GM12873 (cell line): ENCODE measurements around the gene AXIN1.

Source experiments
- CTCF ChIP-seq: IDR thresholded peaks from 2 replicates; pipeline ENCODE4 v1.5.1; 2012; ENCODE audit warnings: low read depth, mild to moderate bottlenecking, moderate library complexity, low read length, control low read depth; ENCODE audit not compliant: insufficient read depth; ENCODE audit errors: missing control alignments

AXIN1 gene

GRCh38 chr16:322476-323143 is 29.9 kb downstream of the AXIN1 start:
- no peak for TF ChIP-seq CTCF

DNA sequence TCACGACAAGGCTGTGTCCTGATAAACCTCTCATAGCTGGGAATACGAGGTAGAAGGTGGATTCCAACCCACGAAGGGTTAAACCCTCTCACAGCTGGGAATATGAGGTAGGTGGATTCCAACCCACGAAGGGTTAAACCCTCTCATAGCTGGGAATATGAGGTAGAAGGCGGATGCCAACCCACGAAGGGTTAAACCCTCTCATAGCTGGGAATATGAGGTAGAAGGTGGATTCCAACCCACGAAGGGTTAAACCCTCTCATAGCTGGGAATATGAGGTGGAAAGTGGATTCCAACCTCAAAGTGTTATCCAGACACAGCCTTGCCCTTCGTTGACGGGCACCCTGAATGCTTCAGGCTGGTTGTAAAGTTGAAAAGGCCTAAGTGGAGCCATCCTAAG is 31.0 kb downstream of the AXIN1 start:
- TF ChIP-seq CTCF = no peak

GRCh38 chr16:320206-320605 is 32.3 kb downstream of the AXIN1 start:
- TF ChIP-seq CTCF = no peak

GRCh38 chr16:318628-319027 is 33.9 kb downstream of the AXIN1 start:
- peak; percentile 48 for TF ChIP-seq CTCF

DNA sequence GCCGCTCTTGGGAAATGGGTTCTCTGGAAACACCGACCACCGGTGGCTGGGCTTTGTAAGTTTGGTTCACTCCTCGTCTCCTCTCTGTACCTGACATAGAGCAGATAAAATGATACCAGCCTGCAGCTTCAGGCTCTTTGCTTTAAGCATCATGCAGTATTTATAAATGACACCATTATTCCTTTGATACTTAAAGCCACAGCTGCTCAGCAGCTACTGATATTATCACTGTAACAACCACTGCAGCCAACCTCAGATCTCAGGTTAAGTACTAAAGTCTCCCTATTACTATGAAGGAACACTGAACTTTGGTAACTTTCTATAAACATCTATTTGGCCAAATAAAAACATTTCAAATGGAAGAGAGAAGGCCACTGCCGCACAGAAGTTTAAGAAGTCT is 34.9 kb downstream of the AXIN1 start:
- TF ChIP-seq CTCF = no peak

DNA sequence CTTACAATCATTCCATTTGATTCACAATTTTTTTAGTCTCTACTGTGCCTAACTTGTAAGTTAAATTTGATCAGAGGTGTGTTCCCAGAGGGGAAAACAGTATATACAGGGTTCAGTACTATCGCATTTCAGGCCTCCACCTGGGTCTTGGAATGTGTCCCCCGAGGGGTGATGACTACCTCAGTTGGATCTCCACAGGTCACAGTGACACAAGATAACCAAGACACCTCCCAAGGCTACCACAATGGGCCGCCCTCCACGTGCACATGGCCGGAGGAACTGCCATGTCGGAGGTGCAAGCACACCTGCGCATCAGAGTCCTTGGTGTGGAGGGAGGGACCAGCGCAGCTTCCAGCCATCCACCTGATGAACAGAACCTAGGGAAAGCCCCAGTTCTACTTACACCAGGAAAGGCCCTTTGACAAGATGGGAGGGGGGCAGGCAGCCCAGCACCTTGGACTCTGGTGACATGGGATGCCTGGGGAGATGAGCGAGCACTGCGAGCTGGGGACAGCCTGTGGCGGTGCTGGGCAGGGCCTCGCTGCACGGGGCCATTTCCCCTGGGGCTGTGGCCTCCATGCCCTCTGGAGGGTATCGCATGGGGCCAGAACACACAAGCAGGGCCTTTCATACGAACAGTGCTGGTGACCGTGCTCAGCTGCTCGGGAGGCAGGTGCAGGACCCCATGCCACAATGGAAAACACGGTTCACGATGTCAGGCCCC is 35.6 kb downstream of the AXIN1 start:
- no peak for TF ChIP-seq CTCF

DNA sequence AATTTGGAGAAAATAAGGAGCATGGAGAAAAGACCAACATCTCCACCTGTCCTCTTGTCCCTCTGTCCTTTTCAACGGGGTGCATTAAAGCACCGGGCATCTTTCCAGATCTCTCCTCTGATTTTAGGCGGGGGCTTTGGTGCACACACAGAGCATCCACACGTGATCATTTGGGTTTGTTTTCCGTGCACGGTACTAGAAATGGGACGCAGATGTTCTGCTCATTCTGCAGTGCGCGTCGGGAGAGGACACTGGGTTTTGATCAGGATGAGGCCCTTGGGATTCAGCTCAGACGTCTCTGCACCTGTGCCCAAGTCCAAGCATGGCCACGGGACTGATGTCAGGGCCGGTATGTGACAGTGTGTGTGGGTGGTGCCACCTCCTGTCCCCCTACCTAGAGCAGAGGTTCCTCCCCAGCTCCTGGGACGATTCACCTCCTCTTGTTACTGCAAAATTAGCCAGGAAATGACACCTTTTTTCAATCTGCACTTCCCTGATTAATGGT is 37.7 kb downstream of the AXIN1 start:
- no peak for TF ChIP-seq CTCF
